Neutrophil (primary cell): ENCODE measurements around the gene ERICH6B.

ENCODE experiments used
- H3K27ac ChIP-seq: fragments of 200-600 bp; sonication (generic); 2 replicates; pipeline ENCODE4 v1.5.1; 2016; ENCODE audit warnings: mild to moderate bottlenecking, moderate library complexity
- H3K27me3 ChIP-seq: fragments of 200-600 bp; sonication (generic); 2 replicates; pipeline ENCODE4 v1.6.0; 2016; ENCODE audit warnings: mild to moderate bottlenecking
- H3K36me3 ChIP-seq: fragments of 200-600 bp; sonication (generic); 2 replicates; pipeline ENCODE4 v1.5.1; 2017
- H3K4me1 ChIP-seq, 2 experiments: fragments of 200-600 bp in 1 of 2; sonication (generic) in 1 of 2; 1 replicate in 1 of 2; 2 replicates in 1 of 2; pipeline versions ENCODE4 v1.5.1 to v1.6.1; 2013 to 2016; ENCODE audit warnings: low read depth in 1 of 2, low read length in 1 of 2, mild to moderate bottlenecking in 1 of 2, moderate library complexity in 1 of 2; ENCODE audit not compliant: control insufficient read depth in 1 of 2, insufficient read depth in 1 of 2
- H3K4me3 ChIP-seq, 2 experiments: fragments of 200-600 bp in 1 of 2; sonication (generic) in 1 of 2; 1 replicate in 1 of 2; 2 replicates in 1 of 2; pipeline ENCODE4 v1.5.1; 2013 to 2016; ENCODE audit warnings: low read depth in 1 of 2, low read length in 1 of 2, mild to moderate bottlenecking in 1 of 2, moderate library complexity in 1 of 2
- H3K9me3 ChIP-seq: fragments of 200-600 bp; sonication (generic); 2 replicates; pipeline ENCODE4 v1.5.1; 2016
- CTCF ChIP-seq: fragments of 200-600 bp; sonication (generic); IDR thresholded peaks from 2 replicates; pipeline ENCODE4 v1.5.1; 2016; ENCODE audit warnings: antibody characterized with exemption

The ERICH6B gene

GRCh38 chr13:45496942-45497341 lies 118.6 kb downstream of the ERICH6B start:
- peaks cover 66% of the 10 kb centered on the region for H3K36me3 ChIP-seq
- no peak overlapping the region for H3K27ac ChIP-seq
- TF ChIP-seq CTCF = no peak
- H3K4me1 ChIP-seq = peaks cover 17 to 18% of the 10 kb centered on the region in 2 experiments
- H3K27me3 ChIP-seq = no peaks in the 10 kb centered on the region
- no peak overlapping the region for H3K4me3 ChIP-seq
- H3K9me3 ChIP-seq = no peaks in the 10 kb centered on the region

GRCh38 chr13:45492538-45492937 lies 123.0 kb downstream of the ERICH6B start:
- Histone ChIP-seq H3K36me3 (peaks cover 77% of the 10 kb centered on the region), H3K4me3 (no peak overlapping the region), H3K9me3 (no peaks in the 10 kb centered on the region), H3K27ac (no peak overlapping the region), H3K27me3 (no peaks in the 10 kb centered on the region), H3K4me1 (no peaks in the 10 kb centered on the region)
- TF ChIP-seq CTCF = no peak
